Stimulated activated CD8-positive, alpha-beta memory T cell treated with anti-CD3 and anti-CD28 coated beads, Interleukin-2, amount 100 ng/mL, for 48 hours (primary cell): Measurements from ENCODE around the gene NUP188.
"Not testable (repeated sequence)": the region's sequence is repeated elsewhere in the genome, so short reads cannot be mapped to it uniquely, and the experiment has no call there.

Experiments used
- DNase-seq, 2 donors: peaks; one replicate each; pipeline ENCODE4 v3.0.0-alpha.2; 2020; ENCODE audit warnings: low read depth in 2 of 2

NUP188 gene

DNA sequence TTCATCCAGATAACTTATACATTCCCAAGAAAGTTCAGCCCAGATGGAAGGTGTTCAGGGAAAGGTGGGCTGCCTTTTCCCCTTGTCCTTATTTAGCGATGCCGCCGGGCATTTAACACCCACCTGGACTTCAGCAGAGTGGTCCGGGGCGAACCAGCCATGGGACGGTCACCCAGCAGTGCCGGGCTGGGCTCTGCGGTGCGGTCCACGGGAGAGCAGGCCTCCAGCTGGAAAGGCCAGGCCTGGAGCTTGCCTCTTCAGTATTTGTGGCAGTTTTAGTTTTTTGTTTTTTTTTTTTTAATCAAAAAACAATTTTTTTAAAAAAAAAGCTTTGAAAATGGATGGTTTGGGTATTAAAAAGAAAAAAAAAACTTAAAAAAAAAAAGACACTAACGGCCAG lies 30.8 kb upstream of the NUP188 start:
- DNase-seq, result no peak

DNA sequence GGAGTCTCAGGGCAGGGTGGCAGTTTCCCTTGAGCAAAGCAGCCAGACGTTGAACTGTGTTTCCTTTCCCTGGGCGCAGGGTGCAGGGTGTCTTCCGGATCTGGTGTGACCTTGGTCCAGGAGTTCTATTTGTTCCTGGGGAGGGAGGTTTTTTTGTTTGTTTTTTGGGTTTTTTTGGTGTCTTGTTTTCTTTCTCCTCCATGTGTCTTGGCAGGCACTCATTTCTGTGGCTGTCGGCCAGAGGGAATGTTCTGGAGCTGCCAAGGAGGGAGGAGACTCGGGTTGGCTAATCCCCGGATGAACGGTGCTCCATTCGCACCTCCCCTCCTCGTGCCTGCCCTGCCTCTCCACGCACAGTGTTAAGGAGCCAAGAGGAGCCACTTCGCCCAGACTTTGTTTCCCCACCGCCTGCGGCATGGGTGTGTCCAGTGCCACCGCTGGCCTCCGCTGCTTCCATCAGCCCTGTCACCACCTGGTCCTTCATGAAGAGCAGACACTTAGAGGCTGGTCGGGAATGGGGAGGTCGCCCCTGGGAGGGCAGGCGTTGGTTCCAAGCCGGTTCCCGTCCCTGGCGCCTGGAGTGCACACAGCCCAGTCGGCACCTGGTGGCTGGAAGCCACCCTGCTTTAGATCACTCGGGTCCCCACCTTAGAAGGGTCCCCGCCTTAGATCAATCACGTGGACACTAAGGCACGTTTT lies 30.2 kb upstream of the NUP188 start:
- no peak for DNase-seq

DNA sequence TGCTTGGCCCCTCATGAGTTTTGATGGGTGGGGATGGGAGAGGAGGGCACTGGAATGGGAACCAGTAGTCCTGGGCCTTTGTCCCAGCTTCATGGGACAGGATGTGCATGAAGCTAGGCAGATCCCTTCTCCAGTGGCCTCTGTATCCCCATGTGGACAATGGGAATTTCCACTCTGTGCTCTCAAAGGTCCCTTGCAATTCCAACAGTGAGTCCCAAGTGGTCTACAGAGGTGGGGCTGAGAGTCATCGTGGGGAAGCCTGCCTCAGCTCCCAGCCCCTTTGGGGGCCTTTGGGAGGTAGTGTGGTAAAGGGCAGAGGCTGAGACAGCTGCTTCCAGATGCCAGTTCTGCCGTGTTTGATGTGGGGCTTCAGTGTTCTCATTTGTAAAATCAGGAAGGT lies 28.6 kb upstream of the NUP188 start:
- DNase-seq, result no peak

DNA sequence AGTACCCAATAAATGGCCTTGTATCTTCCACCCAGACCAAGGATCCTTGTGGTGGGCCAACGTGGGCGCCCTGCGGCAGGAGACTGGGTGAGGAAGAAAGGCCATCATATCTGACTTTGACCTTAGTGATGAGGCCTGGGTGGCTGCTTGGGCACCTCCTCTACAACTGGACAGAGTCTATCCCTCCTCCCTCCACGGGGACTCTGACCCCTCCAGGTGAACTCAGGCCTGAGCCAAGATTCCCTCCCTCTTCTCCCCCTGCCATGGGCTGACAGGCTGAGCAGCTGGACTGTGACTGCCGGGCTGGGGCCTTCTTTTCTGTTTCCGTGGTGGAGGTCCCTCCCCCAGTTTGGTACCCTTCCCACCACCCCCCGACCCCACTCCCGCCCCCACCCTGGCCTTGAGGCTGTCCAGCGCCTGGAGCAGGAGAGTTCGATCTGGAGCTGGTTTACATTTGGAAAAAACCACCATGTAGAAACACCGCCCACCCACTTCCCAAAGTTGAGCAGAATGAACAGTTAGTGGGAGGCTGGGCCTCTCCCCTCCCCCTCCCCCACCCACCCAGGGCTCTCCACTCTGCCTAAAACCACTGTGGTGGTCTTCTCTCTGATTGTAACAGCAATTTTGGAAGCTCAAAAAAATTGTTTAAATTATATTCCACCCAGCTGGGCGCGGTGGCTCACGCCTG lies 28.0 kb upstream of the NUP188 start:
- DNase-seq, result no peak

DNA sequence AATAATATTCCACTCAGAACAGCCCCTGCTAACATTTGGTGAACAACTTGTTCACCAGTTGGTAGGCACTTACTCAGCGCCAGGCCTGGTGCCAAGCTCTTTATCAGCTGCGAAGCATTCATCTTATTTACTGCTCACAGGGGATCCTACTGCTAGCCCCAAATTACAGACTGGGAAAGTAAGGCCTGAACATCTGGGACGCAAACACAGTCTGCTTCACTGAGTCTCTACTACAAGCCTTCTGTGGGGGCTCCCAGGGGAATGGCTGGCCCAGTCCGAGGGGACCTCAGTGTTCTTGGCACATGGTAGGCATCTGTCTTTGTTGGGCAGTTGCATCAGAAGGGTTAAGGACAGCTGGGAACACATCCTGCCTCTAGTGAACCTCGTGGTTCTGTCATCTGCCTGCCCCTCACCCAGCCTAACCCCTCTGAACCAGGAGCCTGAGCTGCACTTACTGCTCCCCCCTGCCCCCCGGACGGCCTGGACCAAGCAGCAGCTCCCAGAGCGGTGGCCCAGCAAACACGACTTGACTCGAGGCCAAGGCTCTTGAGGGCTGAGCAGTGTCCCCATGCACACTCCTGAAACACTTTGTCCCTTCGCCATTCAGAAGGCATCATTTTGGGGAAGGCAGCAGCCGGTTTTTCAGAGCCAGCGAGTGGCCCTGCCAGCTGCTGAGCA lies 27.0 kb upstream of the NUP188 start, which contains the start of gene PHYHD1:
Gene PHYHD1, plus strand, starts transcription at position 602 of the 678 bp plus-strand sequence. CDS start 1,342 bp downstream, outside the sequence.
- DNase-seq, result no peak

DNA sequence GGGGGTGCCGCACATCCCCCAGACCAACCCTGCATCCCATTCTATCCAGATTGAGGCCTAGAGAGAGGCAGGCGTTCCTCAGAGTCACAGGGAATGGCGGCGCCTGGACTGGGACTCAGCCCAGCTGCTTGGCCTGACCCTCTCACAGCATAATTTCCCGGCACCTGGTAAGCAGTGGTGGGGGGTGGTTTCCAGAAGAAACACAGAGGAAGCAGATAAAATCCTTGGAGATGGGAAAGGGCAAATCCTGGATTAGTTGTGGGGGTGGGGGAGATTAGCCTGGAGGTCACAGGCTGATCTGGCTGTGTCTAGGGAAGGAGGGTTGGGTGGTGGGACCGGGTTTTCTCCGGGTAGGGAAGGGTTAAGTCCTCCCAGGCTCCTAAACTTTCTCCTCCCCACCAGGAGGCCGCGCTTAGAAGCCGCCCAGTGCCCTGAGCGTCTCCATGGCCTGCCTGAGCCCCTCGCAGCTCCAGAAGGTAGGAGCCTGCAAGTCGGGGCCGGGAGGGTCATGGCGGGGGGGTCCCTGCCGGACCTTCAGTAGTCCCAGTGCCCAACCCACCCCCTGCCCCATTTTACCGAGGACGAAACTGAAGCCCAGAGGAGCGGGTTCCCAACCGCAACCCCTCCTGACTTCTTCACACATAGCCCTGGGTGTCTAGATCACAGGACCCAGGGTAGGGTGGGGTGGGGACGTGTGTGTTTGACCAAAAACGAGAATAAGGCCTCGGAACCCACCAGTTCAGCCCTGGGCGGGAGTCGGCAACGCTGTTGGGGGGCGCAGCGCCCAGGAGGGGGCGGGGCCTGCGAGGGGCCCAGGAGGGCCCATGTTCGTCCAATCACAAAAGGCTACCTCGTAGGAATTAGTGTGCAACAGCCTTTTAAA lies 25.4 kb upstream of the NUP188 start:
- DNase-seq, result no peak

DNA sequence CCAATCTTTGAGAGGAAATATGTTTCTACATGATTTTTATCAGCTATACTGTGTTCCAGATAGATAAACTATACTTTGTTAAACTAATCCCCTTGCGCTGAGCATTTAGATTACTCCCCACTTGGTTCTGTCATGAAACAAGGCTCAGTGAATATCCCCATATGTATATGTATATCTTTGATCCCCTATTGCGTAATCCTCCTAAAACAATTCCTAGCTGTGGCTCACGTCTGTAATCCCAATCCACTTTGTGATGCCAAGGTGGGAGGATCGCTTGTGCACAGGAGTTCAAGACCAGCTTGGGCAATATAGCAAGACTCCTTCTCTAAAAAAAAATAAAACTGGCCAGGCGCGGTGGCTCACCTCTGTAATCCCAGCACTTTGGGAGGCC lies 24.0 kb upstream of the NUP188 start:
- DNase-seq, result no peak

DNA sequence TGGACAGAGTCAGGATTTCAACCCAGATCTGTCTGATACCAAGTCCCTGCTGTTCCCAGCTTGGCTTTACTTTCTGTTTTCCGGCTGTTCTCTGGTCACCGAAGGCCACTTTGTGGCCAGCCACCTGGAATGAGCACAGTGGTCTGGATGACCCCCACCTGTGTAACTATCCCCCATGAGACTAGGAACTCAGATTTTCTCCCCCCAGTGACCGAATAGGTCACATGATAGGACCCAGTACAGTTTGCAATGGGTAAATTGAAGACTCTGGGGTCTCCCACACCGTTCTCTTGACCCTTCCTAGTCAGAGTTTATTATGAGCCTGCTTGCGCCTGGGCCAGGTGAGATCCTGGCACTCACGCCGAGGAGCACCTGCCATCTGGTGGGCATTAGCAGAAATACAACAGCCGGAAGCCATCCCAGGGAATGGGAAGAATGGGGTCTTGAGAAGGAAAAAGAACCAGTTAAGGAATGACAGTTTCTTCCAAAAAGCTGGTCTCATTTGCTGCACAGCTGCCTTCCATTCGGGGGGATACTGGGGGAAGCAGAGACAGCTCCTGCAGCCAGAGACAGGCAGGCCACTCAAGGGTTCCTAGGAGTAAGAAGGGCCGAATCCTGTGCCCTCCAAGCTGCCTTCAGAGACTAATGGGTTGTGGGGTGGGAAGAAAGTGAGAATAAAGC lies 19.6 kb upstream of the NUP188 start:
- DNase-seq, result no peak

DNA sequence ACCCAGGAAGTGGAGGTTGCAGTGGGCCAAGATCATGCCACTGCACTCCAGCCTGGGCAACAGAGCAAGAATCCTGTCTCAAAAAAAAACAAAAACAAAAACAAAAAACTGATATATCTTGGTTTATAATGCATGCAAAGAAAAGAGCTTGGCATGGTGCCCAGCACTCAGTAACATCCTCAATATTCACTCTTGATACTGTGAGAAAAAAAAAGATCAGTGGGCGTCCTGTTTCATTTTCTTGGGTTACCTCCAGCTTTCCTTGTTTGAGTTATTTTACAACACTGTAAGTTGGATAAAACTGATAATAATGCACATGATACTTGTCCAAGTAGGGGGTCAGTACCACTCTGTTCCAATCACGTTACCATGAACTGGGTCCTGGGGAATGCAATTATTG lies 18.9 kb upstream of the NUP188 start:
- no peak for DNase-seq

DNA sequence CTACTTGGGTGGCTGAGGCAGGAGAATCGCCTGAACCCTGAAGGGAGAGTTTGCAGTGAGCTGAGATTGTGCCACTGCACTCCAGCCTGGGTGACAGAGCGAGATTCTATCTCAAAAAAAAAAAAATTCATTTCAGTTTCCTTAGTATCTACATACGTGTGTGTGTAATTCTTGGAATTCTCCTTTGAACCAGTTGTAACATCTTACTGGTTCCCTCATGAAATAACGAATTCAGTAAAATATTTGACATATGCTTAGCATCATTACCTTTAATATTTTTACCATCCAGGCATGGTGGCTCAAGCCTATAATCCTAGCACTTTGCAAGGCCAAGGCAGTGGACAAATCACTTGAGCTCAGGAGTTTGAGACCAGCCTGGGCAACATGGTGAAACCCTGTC lies 17.9 kb upstream of the NUP188 start:
- DNase-seq, result no peak

DNA sequence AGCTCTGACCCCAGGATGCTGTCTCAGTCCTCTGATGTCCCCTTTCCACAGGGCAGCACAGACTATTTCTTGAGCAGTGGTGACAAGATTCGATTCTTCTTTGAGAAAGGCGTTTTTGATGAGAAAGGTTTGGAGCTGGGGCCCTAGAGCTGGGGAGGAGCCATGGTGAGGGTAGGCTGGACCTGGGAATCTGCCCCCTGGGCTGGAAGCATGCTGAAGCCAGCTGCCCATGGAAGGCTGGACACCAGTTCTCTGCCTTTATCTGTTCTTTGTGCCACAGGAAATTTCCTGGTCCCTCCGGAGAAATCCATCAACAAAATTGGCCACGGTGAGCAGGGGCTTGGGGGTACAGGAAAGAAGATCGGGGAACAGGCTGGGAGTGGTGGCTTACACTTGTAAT lies 13.8 kb upstream of the NUP188 start:
- DNase-seq, result no peak

DNA sequence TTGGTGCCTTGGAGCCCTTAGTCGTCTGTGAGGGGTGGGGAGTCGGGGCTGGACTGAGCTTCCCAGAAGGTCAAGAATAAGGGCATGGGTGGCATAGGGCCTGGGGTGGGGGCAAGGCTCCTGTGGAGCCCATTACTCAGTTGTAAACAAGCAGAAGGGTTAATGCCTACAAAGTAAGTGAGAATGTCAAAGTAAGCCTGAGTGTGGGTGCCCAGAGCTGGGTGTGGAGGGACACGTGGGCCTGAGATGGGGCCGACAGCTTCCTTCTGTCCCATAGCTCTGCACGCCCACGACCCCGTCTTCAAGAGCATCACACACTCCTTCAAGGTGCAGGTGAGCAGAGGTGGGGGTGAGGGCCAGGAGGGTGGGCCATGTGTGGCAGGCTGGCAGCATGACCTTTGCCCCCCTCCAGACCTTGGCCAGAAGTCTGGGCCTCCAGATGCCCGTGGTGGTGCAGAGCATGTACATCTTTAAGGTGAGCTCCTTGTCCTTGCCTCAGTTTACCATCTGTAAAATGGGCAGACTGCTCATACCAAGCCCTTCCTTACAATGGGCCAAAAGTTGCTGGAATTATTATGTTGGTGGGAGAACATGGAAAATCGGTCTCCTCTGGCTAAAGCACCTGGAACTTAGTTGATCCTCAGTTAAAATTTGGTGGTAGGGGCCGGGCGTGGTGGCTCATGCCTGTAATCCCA lies 11.2 kb upstream of the NUP188 start:
- DNase-seq, result no peak

DNA sequence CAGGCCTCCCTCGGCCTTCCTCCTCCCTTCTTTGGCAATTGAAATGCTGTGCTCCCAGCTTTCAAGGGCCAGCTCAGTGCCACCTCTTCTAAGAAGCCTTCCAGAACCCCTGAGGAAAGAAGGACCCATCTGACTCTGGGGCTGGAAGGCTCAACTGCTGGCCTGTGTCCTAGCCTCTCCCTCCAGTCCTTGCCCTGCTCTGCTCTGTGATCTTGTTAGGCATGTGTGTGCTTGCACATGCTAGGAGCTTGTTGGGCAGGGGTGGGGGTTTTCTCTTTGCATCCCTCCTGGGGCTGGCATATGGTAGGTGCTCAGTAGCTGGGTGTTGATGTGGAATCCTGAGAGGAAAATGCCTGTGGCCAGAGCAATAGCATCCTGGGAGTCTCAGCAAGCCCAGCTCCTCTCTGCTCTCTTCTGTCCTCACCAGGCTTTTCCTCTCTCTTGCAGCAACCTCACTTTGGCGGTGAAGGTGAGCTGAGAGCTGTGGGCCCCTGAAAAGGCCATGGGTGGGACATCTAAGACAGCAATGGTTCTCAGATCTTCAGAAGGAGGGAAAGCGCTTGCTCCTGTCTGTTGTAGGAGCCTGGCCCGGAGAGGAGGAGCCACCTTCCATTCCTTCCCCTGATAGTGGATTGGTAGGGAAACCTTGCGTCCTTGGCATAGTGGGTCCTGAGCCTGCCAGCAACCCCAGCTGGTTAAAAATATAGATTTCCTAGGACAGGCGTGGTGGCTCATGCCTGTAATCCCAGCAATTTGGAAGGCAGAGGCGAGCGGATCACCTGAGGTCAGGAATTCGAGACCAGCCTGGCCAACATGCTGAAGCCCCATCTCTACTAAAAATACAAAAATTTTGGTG lies 10.0 kb upstream of the NUP188 start:
- DNase-seq, result no peak

DNA sequence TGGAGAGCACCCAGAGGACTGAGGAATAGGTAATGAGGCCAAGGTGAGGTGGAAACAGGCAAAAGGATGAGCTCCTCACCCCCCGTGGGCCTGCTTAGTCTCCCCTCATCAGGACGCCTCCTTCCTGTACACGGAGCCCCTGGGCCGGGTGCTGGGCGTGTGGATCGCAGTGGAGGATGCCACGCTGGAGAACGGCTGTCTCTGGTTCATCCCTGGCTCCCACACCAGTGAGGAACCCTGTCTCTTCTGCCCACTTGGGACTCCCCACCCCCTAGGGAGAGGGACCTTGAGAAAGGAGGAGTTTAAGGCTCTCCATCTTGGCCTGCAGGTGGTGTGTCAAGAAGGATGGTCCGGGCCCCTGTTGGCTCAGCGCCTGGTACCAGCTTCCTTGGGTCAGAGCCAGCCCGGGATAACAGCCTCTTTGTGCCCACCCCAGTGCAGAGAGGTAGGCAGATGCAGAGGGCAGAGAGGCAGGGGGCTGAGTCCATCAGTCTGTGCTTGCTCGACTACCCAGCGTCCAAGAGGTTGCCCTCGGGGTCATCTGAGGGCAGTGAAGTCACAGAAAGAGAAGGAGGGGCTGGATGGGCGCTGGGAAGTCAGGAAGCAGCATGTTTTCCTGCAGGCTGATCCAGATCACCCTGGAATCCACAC lies 7.1 kb upstream of the NUP188 start:
- no peak for DNase-seq

DNA sequence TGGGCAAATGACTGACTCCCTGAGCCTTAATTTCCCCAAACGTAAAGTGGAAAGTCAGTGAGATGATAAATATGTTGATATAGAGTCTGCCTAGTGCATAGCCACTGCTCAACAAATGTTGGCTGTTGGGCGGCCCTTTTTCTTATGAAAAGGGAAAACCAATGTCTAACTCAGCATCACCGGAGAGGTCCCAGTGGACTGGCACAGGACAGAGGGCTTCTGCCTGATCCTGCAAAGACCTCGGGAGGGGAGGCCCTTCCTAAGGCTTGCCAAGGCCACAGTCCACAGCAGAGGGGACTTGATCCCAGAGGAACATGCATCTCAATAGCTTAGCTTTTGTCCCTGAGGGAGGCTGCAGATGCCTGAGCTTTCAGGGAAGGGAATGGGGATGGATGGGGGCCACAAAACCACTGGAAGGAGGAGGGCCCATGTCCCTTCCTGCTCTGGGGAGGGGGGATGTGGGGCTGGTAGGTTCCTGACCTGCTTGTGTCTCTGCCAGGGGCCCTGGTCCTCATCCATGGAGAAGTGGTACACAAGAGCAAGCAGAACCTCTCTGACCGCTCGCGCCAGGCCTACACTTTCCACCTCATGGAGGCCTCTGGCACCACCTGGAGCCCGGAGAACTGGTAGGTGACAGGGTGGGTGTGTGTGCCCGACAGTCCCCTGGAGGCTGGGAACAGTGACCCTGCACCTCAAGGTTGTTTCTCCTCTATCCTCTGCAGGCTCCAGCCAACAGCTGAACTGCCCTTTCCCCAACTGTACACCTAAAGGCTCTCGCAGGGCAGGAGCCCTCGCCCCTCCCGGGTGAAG lies 6.3 kb upstream of the NUP188 start:
- no peak for DNase-seq

DNA sequence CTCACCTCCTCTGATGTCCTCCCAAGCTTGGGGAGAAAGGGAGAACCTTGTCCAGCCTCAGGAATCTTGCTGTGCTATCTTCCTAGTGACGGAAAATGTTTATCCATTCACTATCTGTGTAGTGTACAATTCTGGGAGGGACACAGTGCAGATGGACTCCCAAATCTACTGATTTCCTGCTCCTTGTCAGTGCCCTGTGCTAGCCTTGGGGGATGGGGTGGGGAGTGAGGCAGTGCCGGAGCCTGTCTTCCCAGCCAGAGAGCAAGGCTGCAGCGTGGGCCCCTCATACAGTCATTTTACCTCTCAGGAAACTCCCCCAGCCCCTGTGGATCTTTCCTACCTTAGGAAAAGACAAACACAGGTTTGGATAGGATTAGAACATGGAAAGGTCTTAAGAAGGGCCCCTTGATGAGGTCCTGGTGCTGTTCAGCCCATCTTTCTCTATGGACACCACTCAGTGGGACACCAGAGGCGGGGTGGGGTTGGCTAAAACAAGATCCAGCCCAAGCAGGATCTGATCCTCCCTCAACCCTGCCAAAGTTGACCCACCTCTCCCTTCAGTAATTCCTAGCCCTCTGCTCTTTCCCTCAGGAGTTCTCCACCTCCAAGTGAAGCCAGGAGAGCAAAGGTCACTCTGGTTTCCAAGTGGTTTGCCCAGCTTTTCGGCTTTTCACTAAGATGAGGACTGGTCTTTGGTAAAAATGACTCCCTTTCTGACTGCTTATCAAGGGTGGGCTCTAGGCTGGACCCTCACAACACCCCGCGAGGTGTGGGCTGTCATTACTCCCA lies 3.5 kb upstream of the NUP188 start:
- DNase-seq, result no peak

DNA sequence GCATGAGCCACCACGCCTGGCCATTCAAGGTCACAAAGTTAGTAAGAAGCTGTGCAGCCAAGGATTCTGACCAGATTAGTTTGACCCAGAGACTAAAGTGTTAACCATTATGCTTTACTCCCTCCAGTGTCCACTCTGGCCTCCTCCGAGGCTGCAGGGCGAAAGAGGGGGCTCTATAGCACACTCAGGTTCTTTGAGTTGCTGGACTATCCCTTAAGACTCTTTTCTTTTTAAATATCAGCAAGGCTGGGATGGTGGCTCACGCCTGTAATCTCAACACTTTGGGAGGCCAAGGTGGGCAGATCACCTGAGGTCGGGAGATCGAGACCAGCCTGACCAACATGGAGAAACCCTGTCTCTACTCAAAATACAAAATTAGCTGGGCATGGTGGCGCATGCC lies 2.5 kb upstream of the NUP188 start:
- not testable (repeated sequence) for DNase-seq
